Putamen (tissue), 1 donor: Measurements from ENCODE around the gene LCLAT1.

ENCODE experiments used
- DNase-seq: peaks from one replicate; pipeline ENCODE4 v3.0.0-alpha.2; 2016; ENCODE audit warnings: low spot score

The LCLAT1 gene

GRCh38 chr2:30673127-30673526, 226.1 kb downstream of the LCLAT1 start:
- no peak for DNase-seq

- no peak for DNase-seq
Measured at GRCh38 chr2:30675758-30676157, 228.7 kb downstream of the LCLAT1 start.

- no peak for DNase-seq
Measured at GRCh38 chr2:30677231-30677630, 230.2 kb downstream of the LCLAT1 start.

- no peak for DNase-seq
Measured at GRCh38 chr2:30677861-30678385, 230.9 kb downstream of the LCLAT1 start.

- DNase-seq, result no peak
Measured at GRCh38 chr2:30678410-30679137, 231.5 kb downstream of the LCLAT1 start.

- DNase-seq, result peak; percentile 83
Measured at GRCh38 chr2:30679426-30680088, 232.5 kb downstream of the LCLAT1 start.

GRCh38 chr2:30680121-30680520, 233.1 kb downstream of the LCLAT1 start:
- no peak for DNase-seq

- DNase-seq, result no peak
Measured at GRCh38 chr2:30681022-30681421, 234.0 kb downstream of the LCLAT1 start.

- DNase-seq, result no peak
Measured at GRCh38 chr2:30683236-30683956, 236.3 kb downstream of the LCLAT1 start.

GRCh38 chr2:30684026-30684425, 237.0 kb downstream of the LCLAT1 start:
- no peak for DNase-seq

- DNase-seq, result no peak
Measured at GRCh38 chr2:30684516-30684915, 237.5 kb downstream of the LCLAT1 start.

- DNase-seq, result no peak
Measured at GRCh38 chr2:30684996-30685395, 237.9 kb downstream of the LCLAT1 start.

- DNase-seq, result no peak
Measured at GRCh38 chr2:30686000-30686399, 239.0 kb downstream of the LCLAT1 start.

GRCh38 chr2:30686669-30687068, 239.6 kb downstream of the LCLAT1 start:
- no peak for DNase-seq

- DNase-seq, result no peak
Measured at GRCh38 chr2:30688956-30689401, 241.9 kb downstream of the LCLAT1 start.

GRCh38 chr2:30689496-30690125, 242.6 kb downstream of the LCLAT1 start:
- DNase-seq, result no peak

- DNase-seq, result no peak
Measured at GRCh38 chr2:30690126-30690561, 243.1 kb downstream of the LCLAT1 start.

- DNase-seq, result no peak
Measured at GRCh38 chr2:30691091-30691947, 244.3 kb downstream of the LCLAT1 start.

GRCh38 chr2:30691948-30692828, 245.1 kb downstream of the LCLAT1 start:
- DNase-seq, result no peak

- DNase-seq, result no peak
Measured at GRCh38 chr2:30692829-30693275, 245.8 kb downstream of the LCLAT1 start.
